GM18517 (cell line): ENCODE data around the gene STK33.

ENCODE experiments used
- ATAC-seq: cut with Tn5 transposase; IDR thresholded peaks from one replicate; pipeline ENCODE4 v1.9.1; 2021; ENCODE audit warnings: mild to moderate bottlenecking, moderate library complexity; ENCODE audit not compliant: unreplicated experiment

The STK33 gene

GRCh38 chr11:8359521-8359920 lies 234.5 kb downstream of the STK33 start:
- no peak for ATAC-seq

- no peak for ATAC-seq
These were observed 236.0 kb downstream of the STK33 start for GRCh38 chr11:8357891-8358566.

GRCh38 chr11:8357505-8357888 lies 236.5 kb downstream of the STK33 start:
- ATAC-seq: no peak

- no peak for ATAC-seq
These were observed 237.1 kb downstream of the STK33 start for GRCh38 chr11:8356721-8357504.

- no peak for ATAC-seq
These were observed 237.8 kb downstream of the STK33 start for GRCh38 chr11:8356216-8356615.

GRCh38 chr11:8355416-8355742 lies 238.6 kb downstream of the STK33 start:
- ATAC-seq: no peak

- no peak for ATAC-seq
These were observed 239.2 kb downstream of the STK33 start for GRCh38 chr11:8354622-8355415.

GRCh38 chr11:8352876-8353505 lies 241.0 kb downstream of the STK33 start:
- ATAC-seq: no peak

GRCh38 chr11:8352103-8352875 lies 241.7 kb downstream of the STK33 start:
- no peak for ATAC-seq

- ATAC-seq: no peak
These were observed 242.8 kb downstream of the STK33 start for GRCh38 chr11:8351223-8351622.

- no peak for ATAC-seq
These were observed 246.1 kb downstream of the STK33 start for GRCh38 chr11:8347978-8348377.

GRCh38 chr11:8346157-8346755 lies 247.8 kb downstream of the STK33 start:
- no peak for ATAC-seq

GRCh38 chr11:8345179-8345578 lies 248.8 kb downstream of the STK33 start:
- ATAC-seq: no peak

GRCh38 chr11:8344346-8344745 lies 249.7 kb downstream of the STK33 start:
- ATAC-seq: no peak

GRCh38 chr11:8342821-8343681 lies 251.0 kb downstream of the STK33 start:
- peak; percentile 80 for ATAC-seq

- ATAC-seq: no peak
These were observed 252.0 kb downstream of the STK33 start for GRCh38 chr11:8341996-8342395.
